HepG2 (cell line): Measurements from ENCODE around the gene ANKIB1. TPM values are rescaled to one million over a fixed set of nuclear protein-coding genes. Genes with fewer than 3 reads are reported as not detected.

Experiments used
- ATAC-seq: fragments of 200-7000 bp; cut with Tn5 transposase; 3 replicates; pipeline ENCODE4 v1.9.1; 2020; ENCODE audit warnings: mild to moderate bottlenecking, moderate library complexity
- BruUV-seq: library from RNA; stranded (reverse); fragments of 400-500 nt; replicated peaks from 2 replicates; lab custom pipeline; 2021; lab: Mats Ljungman, UMichigan
- CTCF ChIA-PET: fragments of 300-600 bp; formaldehyde crosslinking; extraction: SDS; loops from one replicate; lab custom pipeline; 2021; ENCODE audit warnings: low total read pairs, inconsistent platforms, low intra/inter-chr PET ratio; lab: Yijun Ruan, JAX
- POLR2A ChIA-PET: fragments of 350-600 bp; sonication (Branson Sonifier 250); formaldehyde crosslinking; loops from one replicate; lab custom pipeline; 2020; ENCODE audit warnings: antibody characterized with exemption, inconsistent platforms; lab: Yijun Ruan, JAX
- DNase-seq: peaks from one replicate; pipeline ENCODE4 v3.0.0-alpha.2; 2015; ENCODE audit warnings: low spot score
- FAIRE-seq: peaks from 3 replicates; lab custom pipeline; 2011; peaks lifted over from hg19 to GRCh38; lab: Jason Lieb, UNC
- H2AFZ ChIP-seq: one replicate; pipeline ENCODE4 v1.6.1; 2011; ENCODE audit warnings: low read length, inconsistent platforms
- H3K27ac ChIP-seq: fragments of 300-600 bp; 3 replicates; pipeline ENCODE4 v1.8.0; 2011; ENCODE audit warnings: mixed run types, mild to moderate bottlenecking, mixed read lengths, low read length, inconsistent platforms; ENCODE audit not compliant: insufficient read depth; ENCODE audit errors: extremely low read length
- H3K27me3 ChIP-seq, 2 experiments: fragments of 200-600 bp in 1 of 2; 2 replicates in 1 of 2; 3 replicates in 1 of 2; pipeline versions ENCODE4 v1.6.0 to v1.8.0; 2011; ENCODE audit warnings: low read length in 2 of 2, mild to moderate bottlenecking in 2 of 2, moderate library complexity in 2 of 2, inconsistent platforms in 1 of 2; ENCODE audit not compliant: insufficient read depth in 2 of 2, control insufficient read depth in 1 of 2
- H3K36me3 ChIP-seq, 2 experiments: fragments of 200-600 bp in 1 of 2; replicated peaks in 1 of 2; 2 replicates in 1 of 2; 3 replicates in 1 of 2; pipeline versions ENCODE4 v1.5.1 to v1.8.0; 2011; ENCODE audit warnings: low read length in 2 of 2, inconsistent platforms in 1 of 2; ENCODE audit not compliant: insufficient read depth in 2 of 2, control insufficient read depth in 1 of 2
- H3K4me1 ChIP-seq: 2 replicates; pipeline ENCODE4 v1.5.1; 2012; ENCODE audit warnings: low read length, inconsistent platforms; ENCODE audit not compliant: insufficient read depth
- H3K4me2 ChIP-seq: 2 replicates; pipeline ENCODE4 v1.6.0; 2011; ENCODE audit warnings: low read depth, low read length, inconsistent platforms
- H3K4me3 ChIP-seq, 3 experiments: fragments of 200-600 bp in 1 of 3; sonication (generic), shearing (Covaris generic) in 1 of 3; replicated peaks in 1 of 3; 2 replicates each; pipeline ENCODE4 v1.5.1; 2011 to 2016; ENCODE audit warnings: low read length in 3 of 3, inconsistent platforms in 2 of 3, low read depth in 2 of 3, mild to moderate bottlenecking in 2 of 3, control low read depth in 1 of 3, mixed read lengths in 1 of 3; ENCODE audit not compliant: insufficient read depth in 1 of 3
- H3K79me2 ChIP-seq: one replicate; pipeline ENCODE4 v1.6.1; 2011; ENCODE audit warnings: low read length, inconsistent platforms; ENCODE audit not compliant: insufficient read depth
- H3K9ac ChIP-seq: 2 replicates; pipeline ENCODE4 v1.6.0; 2011; ENCODE audit warnings: mild to moderate bottlenecking, low read depth, low read length, inconsistent platforms; ENCODE audit not compliant: insufficient read depth
- H3K9me3 ChIP-seq: 2 replicates; pipeline ENCODE4 v1.5.1; 2012; ENCODE audit warnings: mild to moderate bottlenecking, low read length
- H4K20me1 ChIP-seq: 2 replicates; pipeline ENCODE4 v1.6.0; 2011; ENCODE audit warnings: inconsistent platforms, mild to moderate bottlenecking, low read length, moderate library complexity; ENCODE audit not compliant: insufficient read depth
- ASH2L ChIP-seq: fragments of 300-600, 200-600 bp; sonication (generic); IDR thresholded peaks from 2 replicates; pipeline ENCODE4 v1.7.0; 2017; ENCODE audit warnings: low read depth, mild to moderate bottlenecking, moderate library complexity, mixed read lengths, low read length; ENCODE audit not compliant: insufficient read length
- HOXA3 ChIP-seq: sonication (generic); formaldehyde crosslinking; IDR thresholded peaks from 2 replicates; pipeline ENCODE4 v1.5.0; 2020; ENCODE audit warnings: missing genetic modification reagents
- KLF15 ChIP-seq: sonication (generic); formaldehyde crosslinking; IDR thresholded peaks from 2 replicates; pipeline ENCODE4 v1.8.1; 2023; ENCODE audit warnings: borderline replicate concordance, mild to moderate bottlenecking, inconsistent platforms, missing genetic modification reagents, mixed read lengths
- MEF2D ChIP-seq: sonication (generic); formaldehyde crosslinking; IDR thresholded peaks from 2 replicates; pipeline ENCODE4 v1.5.1; 2020; ENCODE audit warnings: mild to moderate bottlenecking, missing genetic modification reagents
- PHF20 ChIP-seq: sonication (generic); formaldehyde crosslinking; IDR thresholded peaks from 2 replicates; pipeline ENCODE4 v1.5.0; 2020; ENCODE audit warnings: mild to moderate bottlenecking, missing genetic modification reagents
- RARA ChIP-seq: IDR thresholded peaks from 2 replicates; pipeline ENCODE4 v1.6.1; 2016; ENCODE audit warnings: missing genetic modification reagents, missing compliant biosample characterization
- SMAD9 ChIP-seq: sonication (generic); formaldehyde crosslinking; IDR thresholded peaks from 2 replicates; pipeline ENCODE4 v1.5.1; 2020; ENCODE audit warnings: mild to moderate bottlenecking, missing genetic modification reagents
- SMARCC2 ChIP-seq: fragments of 450-650 bp; IDR thresholded peaks from 2 replicates; pipeline ENCODE4 v1.6.1; 2017; ENCODE audit warnings: antibody characterized with exemption, mild to moderate bottlenecking
- SMARCE1 ChIP-seq: fragments of 450-650 bp; IDR thresholded peaks from 2 replicates; pipeline ENCODE4 v1.6.1; 2017; ENCODE audit warnings: borderline replicate concordance
- ZNF138 ChIP-seq: sonication (generic); formaldehyde crosslinking; IDR thresholded peaks from 2 replicates; pipeline ENCODE4 v1.5.0; 2020; ENCODE audit warnings: mild to moderate bottlenecking, low read depth, missing genetic modification reagents
- ZNF660 ChIP-seq: sonication (generic); formaldehyde crosslinking; IDR thresholded peaks from 2 replicates; pipeline ENCODE4 v1.5.1; 2020; ENCODE audit warnings: mild to moderate bottlenecking, low read depth, missing genetic modification reagents, borderline replicate concordance
- ZNF749 ChIP-seq: sonication (generic); formaldehyde crosslinking; IDR thresholded peaks from 2 replicates; pipeline ENCODE4 v1.8.0; 2022; ENCODE audit warnings: mild to moderate bottlenecking, missing genetic modification reagents, moderate library complexity, borderline replicate concordance
- ZNF780A ChIP-seq: sonication (generic); formaldehyde crosslinking; IDR thresholded peaks from 2 replicates; pipeline ENCODE4 v1.8.0; 2022; ENCODE audit warnings: mild to moderate bottlenecking, missing genetic modification reagents, moderate library complexity
- WGBS: methylation state at CpG from one replicate; pipeline ENCODE4 v1.1.6; 2017; ENCODE audit warnings: low lambda C conversion rate; 5-methylcytosine and 5-hydroxymethylcytosine counted together
- in situ Hi-C: cut with HindIII; loops from 2 replicates; pipeline ENCODE4 v1.10.0; 2017; ENCODE audit warnings: low pct_unique_long_range_greater_than_20kb; ENCODE audit not compliant: extremely low pct_ligation_motif_present
- intact Hi-C: fragments of 100-400 bp; cut with micrococcal nuclease; formaldehyde crosslinking; loops from one replicate; pipeline ENCODE4 v1.10.0; 2022; ENCODE audit not compliant: unreplicated experiment
- polyA plus RNA-seq, 8 experiments: library from polyadenylated mRNA; depleted of rRNA in 3 of 8; stranded (reverse) in 7 of 8; unstranded in 1 of 8; fragments of >200 nt; fragmentation: Illumina TruSeq in 4 of 8; extraction: Trizol in 4 of 8; gene quantifications; 2 replicates each; pipeline versions ENCODE4 v1.2.1 to v1.2.3, GENCODE V29; 2011 to 2016; ENCODE audit warnings: low read depth in 4 of 8, missing spikeins in 1 of 8, mixed read lengths in 1 of 8; ENCODE audit not compliant: insufficient read depth in 1 of 8
- total RNA-seq, 5 experiments: library from RNA; depleted of rRNA; stranded (reverse); fragments of >200 nt; fragmentation: Illumina TruSeq; extraction: Trizol; gene quantifications; 2 replicates each; pipeline ENCODE4 v1.2.3, GENCODE V29; 2016; ENCODE audit warnings: low read depth in 1 of 5
- TF ChIP-seq, protein P1 (sequence below): sonication (generic); formaldehyde crosslinking; IDR thresholded peaks from 2 replicates; pipeline ENCODE4 v1.5.0; 2020; ENCODE audit warnings: missing genetic modification reagents, mild to moderate bottlenecking, borderline replicate concordance
- TF ChIP-seq, protein P2 (sequence below): sonication (generic); formaldehyde crosslinking; IDR thresholded peaks from 2 replicates; pipeline ENCODE4 v1.4.0; 2020; ENCODE audit warnings: missing genetic modification reagents
- TF ChIP-seq, protein P3 (sequence below): sonication (generic); formaldehyde crosslinking; IDR thresholded peaks from 2 replicates; pipeline ENCODE4 v1.8.0; 2022; ENCODE audit warnings: low read depth, missing genetic modification reagents

Gene ANKIB1
- total and polyA plus RNA-seq, 2 of the 13 experiments (the other 11 are each of a cell fraction or from before 2014, with no cell fraction given): 28.7 to 29.6 TPM

DNA sequence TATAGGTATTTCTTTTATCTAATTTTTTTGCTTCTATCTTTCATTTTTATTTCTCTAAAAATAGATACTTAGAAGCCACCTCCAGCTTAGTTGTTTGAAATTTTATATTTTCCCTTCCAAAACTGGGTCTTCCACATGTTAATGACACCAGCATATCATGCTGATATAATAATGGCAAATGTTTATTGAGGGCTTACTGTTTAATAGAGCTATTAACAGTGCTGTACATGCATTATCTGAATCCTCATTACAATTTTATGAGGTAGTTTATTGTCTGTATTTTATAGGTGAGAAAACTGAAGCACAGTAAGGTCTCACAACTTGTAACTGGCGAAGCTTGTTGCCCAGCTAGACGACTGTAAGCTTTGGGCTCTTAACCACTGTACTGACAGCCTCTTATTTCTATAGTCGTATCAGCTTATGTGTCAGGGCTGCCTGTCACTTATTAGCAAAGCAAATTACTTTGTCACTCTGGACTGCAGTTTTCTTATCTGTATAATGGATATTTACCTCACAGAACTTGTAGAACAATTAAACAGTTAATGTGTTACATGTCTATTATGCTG, 51.2 kb downstream of the ANKIB1 start (continued):
- TF ChIP-seq ZNF660: no peak
- TF ChIP-seq SMARCC2: no peak
- no peak for TF ChIP-seq MEF2D (CRISPR knock-in tag)
- TF ChIP-seq ZNF749 (CRISPR knock-in tag): no peak
- TF ChIP-seq SMARCE1: no peak
- TF ChIP-seq, protein P1, sequence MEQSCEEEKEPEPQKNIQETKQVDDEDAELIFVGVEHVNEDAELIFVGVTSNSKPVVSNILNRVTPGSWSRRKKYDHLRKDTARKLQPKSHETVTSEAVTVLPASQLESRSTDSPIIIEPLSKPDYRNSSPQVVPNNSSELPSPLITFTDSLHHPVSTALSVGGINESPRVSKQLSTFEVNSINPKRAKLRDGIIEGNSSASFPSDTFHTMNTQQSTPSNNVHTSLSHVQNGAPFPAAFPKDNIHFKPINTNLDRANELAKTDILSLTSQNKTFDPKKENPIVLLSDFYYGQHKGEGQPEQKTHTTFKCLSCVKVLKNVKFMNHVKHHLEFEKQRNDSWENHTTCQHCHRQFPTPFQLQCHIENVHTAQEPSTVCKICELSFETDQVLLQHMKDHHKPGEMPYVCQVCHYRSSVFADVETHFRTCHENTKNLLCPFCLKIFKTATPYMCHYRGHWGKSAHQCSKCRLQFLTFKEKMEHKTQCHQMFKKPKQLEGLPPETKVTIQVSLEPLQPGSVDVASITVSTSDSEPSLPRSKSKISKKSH: no peak

DNA sequence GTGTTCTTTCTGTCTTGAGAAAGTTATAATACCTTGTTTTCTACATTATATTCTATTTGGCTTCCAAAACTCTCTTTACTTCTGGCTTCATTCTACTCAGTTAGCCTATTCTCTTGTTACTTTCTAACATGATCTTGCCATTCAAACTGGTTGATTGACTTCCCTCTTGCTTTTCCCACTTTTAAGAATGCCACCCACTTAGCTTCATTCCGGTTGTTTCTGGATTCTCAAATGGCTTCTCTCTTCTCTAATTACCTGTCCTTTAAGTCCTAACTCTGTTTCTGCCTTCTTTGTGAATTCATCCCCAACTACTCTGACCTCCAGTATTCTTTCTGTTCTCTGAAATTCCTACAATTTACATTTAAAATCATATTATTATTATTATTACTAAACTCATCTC, 52.0 kb downstream of the ANKIB1 start:
- Histone ChIP-seq H2AFZ (no peak overlapping the region), H3K4me1 (peaks cover 11% of the 10 kb centered on the region), H3K27me3 (no peaks in the 10 kb centered on the region; a peak in 1 of 5 replicates), H3K4me2 (no peak overlapping the region), H3K4me3 (no peak overlapping the region), H3K27ac (no peak overlapping the region), H3K79me2 (peaks cover 3% of the 10 kb centered on the region), H4K20me1 (no peaks in the 10 kb centered on the region), H3K36me3 (peaks cover 0 to 9% of the 10 kb centered on the region in 2 experiments; a peak in 1 of 5 replicates), H3K9ac (no peak overlapping the region), H3K9me3 (no peaks in the 10 kb centered on the region)
- FAIRE-seq (no peak), ATAC-seq (no peak), DNase-seq (no peak)
- WGBS: 100% methylated on average over 1 of the region's 1 CpG
- TF ChIP-seq ASH2L: no peak
- TF ChIP-seq, protein P2, sequence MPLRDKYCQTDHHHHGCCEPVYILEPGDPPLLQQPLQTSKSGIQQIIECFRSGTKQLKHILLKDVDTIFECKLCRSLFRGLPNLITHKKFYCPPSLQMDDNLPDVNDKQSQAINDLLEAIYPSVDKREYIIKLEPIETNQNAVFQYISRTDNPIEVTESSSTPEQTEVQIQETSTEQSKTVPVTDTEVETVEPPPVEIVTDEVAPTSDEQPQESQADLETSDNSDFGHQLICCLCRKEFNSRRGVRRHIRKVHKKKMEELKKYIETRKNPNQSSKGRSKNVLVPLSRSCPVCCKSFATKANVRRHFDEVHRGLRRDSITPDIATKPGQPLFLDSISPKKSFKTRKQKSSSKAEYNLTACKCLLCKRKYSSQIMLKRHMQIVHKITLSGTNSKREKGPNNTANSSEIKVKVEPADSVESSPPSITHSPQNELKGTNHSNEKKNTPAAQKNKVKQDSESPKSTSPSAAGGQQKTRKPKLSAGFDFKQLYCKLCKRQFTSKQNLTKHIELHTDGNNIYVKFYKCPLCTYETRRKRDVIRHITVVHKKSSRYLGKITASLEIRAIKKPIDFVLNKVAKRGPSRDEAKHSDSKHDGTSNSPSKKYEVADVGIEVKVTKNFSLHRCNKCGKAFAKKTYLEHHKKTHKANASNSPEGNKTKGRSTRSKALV (CRISPR knock-in tag): no peak
- no peak for TF ChIP-seq HOXA3
- TF ChIP-seq SMAD9 (CRISPR knock-in tag): no peak
- TF ChIP-seq, protein P3, sequence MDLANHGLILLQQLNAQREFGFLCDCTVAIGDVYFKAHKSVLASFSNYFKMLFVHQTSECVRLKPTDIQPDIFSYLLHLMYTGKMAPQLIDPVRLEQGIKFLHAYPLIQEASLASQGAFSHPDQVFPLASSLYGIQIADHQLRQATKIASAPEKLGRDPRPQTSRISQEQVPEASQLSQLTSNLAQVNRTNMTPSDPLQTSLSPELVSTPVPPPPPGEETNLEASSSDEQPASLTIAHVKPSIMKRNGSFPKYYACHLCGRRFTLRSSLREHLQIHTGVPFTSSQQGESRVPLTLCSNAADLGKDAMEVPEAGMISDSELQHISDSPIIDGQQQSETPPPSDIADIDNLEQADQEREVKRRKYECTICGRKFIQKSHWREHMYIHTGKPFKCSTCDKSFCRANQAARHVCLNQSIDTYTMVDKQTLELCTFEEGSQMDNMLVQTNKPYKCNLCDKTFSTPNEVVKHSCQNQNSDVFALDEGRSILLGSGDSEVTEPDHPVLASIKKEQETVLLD (CRISPR knock-in tag): no peak
- no peak for TF ChIP-seq ZNF138 (CRISPR knock-in tag)
- no peak for TF ChIP-seq PHF20 (CRISPR knock-in tag)
- no peak for TF ChIP-seq RARA (CRISPR knock-in tag)
- no peak for TF ChIP-seq ZNF780A (CRISPR knock-in tag)
- TF ChIP-seq KLF15: no peak
- in situ Hi-C loops: no loop called here
- BruUV-seq: no TSS peak
- intact Hi-C loops: no loop called here
- POLR2A ChIA-PET: no interaction called here
- CTCF ChIA-PET: no interaction called here
